Stimulated activated CD8-positive, alpha-beta memory T cell treated with anti-CD3 and anti-CD28 coated beads, Interleukin-7, amount 100 ng/mL, for 1 hour (primary cell): Measurements from ENCODE around the gene GIPC1.
"Not testable (repeated sequence)": the region's sequence is repeated elsewhere in the genome, so short reads cannot be mapped to it uniquely, and the experiment has no call there.

ENCODE experiments used
- DNase-seq, 2 donors: peaks; one replicate each; pipeline ENCODE4 v3.0.0-alpha.2; 2020; ENCODE audit warnings: low read depth in 2 of 2

Gene GIPC1

GRCh38 chr19:14496029-14496833 is at the start of gene GIPC1:
Gene GIPC1, minus strand, starts transcription at chr19:14496127. Its CDS starts 13,151 bp downstream, at chr19:14482976.
- DNase-seq, result peak; percentile 43 to 70

DNA sequence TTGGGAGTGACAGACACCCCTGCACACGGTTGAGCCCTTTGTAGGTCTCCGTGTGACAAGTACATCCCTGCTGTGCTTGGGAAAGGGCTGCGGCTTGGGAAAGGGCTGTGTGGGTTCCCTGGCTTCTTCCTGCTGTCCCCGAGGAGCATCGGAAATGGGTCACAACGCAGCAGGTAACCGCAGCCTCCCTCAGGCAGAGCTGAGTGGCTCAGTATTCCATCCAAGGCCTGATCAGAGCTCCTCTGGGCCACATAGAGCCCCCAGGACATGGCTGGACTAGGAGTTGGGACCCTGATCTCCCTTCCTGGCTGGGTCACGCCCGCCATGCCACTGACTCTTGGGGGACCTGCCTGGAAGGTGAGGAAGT is 49.8 kb upstream of the GIPC1 start:
- no peak for DNase-seq

DNA sequence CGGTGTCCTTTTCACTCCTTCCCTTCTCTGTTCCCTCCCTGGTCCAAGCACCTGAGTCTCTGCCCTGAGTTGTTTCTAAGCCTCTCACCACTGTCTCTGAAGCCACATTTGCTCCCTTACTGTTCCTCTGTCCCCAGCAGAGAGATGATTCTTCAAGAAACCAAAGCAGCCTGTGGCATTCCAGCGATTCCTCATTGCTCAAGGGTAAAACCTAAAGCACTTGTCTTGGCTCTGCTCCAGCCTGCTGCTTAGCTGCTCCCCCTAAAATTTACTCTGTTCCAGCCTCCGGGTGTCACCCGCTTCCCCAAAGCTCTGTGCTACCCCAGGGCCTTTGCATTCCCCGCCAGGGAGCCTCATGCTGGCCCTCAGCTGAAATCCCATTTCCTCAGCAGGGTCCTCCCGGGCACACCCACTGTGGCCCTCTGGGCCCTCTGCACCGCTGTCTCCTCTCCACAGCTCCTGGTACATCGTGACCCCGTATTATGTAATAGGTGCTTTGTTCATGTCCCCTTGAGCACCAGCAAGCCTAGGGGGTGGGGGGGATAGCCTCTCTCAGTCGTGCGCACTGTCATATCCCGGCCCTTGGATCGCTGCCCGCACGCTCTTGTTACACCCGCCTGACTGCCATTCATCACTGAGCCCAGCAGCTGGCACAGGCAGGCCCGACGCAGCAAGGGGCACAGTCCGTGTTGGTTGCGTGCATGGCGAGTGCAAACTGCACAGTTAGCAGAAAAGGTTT is 49.2 kb upstream of the GIPC1 start:
- no peak for DNase-seq

GRCh38 chr19:14544047-14544446 is 48.1 kb upstream of the GIPC1 start:
- no peak for DNase-seq

DNA sequence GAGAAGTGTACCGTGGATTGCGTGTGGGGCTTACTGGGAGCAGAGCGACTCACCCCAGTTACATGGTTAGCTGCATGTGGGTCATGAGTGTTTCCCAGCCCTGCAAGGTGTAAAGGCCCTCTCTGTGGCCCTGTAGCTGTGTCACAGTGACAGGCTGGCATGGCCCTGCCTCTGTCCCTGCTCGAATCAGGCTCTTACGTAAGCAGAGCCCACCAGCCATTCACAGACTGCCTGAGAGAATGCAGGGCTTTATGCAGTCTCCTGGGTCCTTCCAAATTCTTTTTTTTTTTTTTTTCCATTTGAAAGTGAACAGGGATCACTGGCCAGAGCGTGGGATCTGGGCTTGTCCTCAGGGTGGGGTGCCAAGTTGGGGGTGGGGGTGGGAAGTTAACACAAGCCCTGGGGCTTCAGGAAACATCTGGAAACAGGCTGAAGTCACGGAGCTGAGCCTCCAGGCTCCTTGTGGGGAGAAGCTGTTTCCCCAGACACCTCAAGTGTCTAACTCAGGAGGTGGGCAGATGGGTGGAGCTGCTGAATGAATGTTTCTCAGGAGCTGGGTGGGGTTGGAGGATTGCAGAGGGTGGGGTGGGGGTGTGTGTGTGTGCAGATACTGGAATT is 46.9 kb upstream of the GIPC1 start:
- DNase-seq, result no peak

- DNase-seq, result not testable (repeated sequence)
Measured at GRCh38 chr19:14541979-14542378, 46.1 kb upstream of the GIPC1 start.

DNA sequence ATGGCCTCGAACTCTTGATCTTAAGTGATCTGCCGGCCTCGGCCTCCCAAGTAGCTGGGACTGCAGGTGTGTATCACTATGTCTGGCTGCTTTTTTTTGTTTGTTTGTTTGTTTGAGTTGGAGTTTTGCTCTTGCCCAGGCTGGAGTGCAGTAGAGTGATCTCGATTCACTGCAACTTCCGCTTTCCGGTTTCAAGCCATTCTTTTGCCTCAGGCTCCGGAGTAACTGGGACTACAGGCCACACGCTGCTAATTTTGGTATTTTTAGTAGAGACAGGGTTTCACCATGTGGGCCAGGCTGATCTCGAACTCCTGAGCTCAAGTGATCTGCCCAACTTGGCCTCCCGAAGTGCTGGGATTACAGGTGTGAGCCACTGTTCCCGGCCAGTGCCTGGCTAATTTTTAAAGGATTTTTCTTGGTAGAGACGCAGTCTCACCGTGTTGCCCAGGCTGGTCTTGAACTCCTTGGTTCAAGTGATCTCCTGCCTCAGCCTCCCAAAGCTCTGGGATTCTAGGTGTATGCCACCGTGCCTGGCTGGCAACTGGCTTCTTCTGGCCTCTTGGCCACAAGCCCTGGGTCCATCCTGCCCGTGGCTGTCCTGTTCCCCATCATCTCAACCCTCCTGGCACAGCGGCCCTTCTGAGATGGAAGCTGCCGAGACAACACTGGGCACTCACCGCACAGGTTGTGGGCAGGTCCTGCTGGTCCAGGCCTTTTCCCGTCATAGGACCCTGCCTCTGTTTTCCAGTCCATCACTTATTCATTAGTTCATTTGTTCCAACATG is 45.0 kb upstream of the GIPC1 start:
- no peak for DNase-seq

DNA sequence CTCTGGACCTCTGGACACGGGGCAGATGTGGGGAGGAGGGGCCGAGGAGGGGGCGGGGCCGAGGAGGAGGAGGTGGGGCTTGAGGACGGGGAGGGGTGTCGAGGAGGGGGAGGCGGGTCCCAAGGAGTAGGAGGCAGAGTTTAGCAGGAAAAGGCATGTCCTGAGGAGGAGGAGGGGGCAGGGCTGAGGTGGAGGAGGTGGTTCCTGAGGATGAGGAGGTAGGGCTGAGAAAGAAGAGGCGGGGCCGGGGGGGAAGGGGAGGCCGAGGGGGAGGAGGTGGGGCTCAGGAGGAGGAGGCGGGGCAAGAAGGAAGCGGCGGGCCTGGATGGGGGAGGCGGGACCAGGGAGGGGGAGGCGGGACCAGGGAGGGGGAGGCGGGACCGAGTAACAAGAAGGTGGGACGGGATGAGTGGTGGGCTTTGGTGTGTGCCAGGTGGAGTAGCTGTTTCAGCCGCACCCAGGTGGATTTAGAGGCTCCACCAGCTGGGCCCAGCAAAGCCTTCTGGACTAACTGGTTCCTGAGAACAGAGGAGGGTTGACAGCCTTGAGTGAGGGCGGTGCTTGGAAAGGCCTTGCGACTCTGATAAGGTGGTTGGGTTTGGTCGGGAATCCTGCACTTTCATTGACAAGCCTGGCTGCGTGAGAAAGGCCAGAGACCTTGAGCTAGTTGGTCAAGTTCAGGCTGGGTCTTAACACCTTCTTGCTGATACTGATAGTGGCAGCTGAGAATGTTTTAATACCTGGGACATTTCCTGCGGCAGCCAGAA is 41.2 kb upstream of the GIPC1 start:
- no peak for DNase-seq

GRCh38 chr19:14533450-14533849 is 37.5 kb upstream of the GIPC1 start:
- DNase-seq, result no peak

- no peak for DNase-seq
Measured at GRCh38 chr19:14530506-14530905, 34.6 kb upstream of the GIPC1 start.

DNA sequence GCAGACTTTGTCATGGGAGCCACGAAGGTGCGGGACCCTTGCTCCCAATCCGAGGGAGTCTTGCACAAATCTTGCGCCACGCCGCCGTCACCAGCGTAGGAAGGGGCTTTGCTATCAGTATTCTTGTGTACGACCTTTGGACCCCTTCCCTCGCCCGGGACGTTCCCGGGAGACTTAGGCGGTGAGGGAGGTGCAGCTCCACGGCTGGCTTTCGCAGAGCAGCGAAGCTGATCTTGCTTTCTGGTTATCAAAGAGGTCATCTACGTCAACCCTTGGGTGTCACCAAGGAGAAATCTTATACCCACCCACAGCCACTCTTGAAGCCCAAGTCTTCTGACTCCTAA is 34.0 kb upstream of the GIPC1 start:
- no peak for DNase-seq

DNA sequence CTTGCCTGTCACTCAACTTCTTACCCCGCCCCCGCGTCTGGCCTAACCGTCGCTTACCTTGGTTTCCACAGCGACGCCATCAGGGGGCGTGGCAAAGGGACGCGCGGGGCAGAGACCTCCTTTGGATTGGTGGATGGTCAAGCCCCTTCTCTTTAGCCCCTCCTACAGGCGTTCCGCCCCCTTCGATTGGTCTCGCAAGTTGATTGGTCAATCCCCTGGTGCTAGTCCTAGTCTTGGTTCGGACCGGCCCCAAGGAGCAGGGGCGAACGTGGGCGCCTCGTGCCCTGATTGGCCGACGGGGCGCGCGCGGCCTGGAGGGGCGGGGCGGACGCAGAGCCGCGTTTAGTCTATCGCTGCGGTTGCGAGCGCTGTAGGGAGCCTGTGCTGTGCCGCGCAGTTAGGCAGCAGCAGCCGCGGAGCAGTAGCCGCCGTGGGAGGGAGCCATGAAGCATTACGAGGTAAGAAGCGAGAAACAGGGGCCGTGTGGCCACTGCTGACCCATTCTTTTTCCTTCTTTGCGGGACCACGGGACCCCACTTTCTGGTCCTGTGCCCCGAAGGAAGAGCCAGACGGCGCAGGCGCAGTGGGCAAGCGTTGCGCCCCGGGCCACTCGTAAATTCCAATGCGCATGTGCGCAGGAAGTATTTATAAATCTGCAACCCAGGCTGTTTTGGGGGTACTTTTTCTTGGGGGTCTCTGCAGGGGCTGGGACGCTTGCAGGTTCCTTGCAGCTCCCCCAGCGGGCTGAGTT is 33.5 kb upstream of the GIPC1 start, which contains the start of gene TECR:
TSS of gene TECR (plus strand) at position 341 of the 751 bp plus-strand sequence. CDS start at position 444, 103 bp downstream.
- DNase-seq, result peak; percentile 99 to 100

- DNase-seq, result no peak
Measured at GRCh38 chr19:14528419-14529253, 32.7 kb upstream of the GIPC1 start.

GRCh38 chr19:14526423-14526822 is 30.5 kb upstream of the GIPC1 start:
- no peak for DNase-seq

DNA sequence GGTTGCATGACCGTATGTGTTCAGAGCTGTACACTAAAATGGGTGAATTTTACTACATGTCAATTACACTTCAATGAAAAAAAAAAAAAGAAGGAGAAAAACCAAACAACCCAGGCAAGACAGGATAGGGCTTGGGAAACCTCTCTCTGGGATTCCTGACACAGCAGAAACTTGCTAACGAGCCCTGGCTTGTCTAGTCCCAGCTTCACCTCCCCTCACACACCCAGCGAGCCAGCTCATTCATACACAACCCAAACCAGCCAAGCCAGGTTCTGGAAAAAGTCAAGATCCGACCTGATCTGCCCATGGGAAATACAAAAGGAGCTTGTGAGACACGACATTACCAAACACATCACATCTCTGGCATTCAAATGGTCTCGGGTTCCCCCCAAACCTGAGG is 29.8 kb upstream of the GIPC1 start:
- no peak for DNase-seq

- no peak for DNase-seq
Measured at GRCh38 chr19:14520543-14520942, 24.6 kb upstream of the GIPC1 start.

DNA sequence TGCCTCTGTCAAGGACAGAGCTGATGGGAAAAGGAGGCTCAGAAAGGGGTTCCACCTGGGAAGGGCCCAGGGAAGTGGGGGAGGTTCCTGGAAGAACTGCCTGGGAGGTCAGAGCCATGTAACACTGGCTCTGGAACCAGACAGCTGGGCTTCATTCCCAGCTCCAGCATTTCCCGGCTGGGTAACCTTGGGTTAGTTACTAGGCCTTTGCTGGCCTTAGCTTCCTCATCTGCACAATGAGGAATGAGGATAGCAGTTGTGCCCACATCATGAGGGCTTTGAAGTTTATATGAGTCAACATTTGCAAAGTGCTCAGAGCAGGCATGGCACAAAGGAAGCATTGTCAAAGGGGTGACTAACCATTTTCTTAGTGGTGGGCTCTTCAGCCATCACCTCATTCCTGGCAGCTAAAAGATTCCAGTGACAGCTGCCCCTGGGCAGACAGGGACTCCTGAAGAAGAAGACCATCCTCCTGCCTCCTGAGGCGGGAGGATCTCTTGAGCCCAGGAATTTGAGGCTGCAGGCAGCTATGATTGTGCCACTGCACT is 24.0 kb upstream of the GIPC1 start:
- no peak for DNase-seq

- no peak for DNase-seq
Measured at GRCh38 chr19:14519245-14519859, 23.4 kb upstream of the GIPC1 start.
